Cardiac fibroblast (primary cell): ENCODE data around the gene KCNMA1.

Source experiments
- DNase-seq, 2 donors: peaks; one replicate each; pipeline versions ENCODE4 v3.0.0 to v3.0.0-alpha.2; 2010; ENCODE audit warnings: low read depth in 2 of 2
- H3K4me3 ChIP-seq, 2 donors: replicated peaks in 1 of 2; 1 replicate in 1 of 2; 2 replicates in 1 of 2; pipeline ENCODE4 v1.5.1; 2011; ENCODE audit warnings: low read depth in 2 of 2, low read length in 2 of 2, mild to moderate bottlenecking in 2 of 2, moderate library complexity in 1 of 2
- TF ChIP-seq, protein P1 (sequence below): IDR thresholded peaks from one replicate; pipeline ENCODE4 v1.5.1; 2011; ENCODE audit warnings: low read depth, mild to moderate bottlenecking, low read length, inconsistent platforms

The KCNMA1 gene

DNA sequence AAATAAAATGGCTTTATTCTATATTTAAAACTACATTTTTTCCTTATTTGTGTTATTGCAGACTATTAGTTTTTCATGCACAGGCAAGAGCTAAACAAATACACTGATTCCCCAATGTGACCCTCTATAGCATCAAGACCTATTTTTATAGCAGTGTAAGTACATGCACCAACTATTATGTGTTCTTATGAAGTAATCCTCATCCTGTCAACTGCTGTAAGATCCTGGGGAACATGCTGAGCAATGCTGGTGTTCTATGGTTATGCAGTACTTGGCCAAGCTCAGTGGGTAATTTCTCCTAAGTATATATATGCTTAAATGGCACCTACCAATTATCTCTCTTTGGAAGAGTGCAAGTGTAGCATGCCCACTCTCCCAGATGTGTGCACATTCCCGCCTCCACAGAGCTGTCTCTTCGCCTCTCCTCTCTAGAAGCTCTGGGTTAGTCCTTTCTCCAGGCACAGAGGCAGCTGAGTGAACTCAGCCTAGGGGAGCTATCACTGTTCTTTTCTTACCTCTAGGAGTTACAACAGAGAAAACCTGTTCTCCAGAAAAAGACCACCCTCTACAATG is 428.8 kb downstream of the KCNMA1 start:
- DNase-seq = no peak
- TF ChIP-seq, protein P1, sequence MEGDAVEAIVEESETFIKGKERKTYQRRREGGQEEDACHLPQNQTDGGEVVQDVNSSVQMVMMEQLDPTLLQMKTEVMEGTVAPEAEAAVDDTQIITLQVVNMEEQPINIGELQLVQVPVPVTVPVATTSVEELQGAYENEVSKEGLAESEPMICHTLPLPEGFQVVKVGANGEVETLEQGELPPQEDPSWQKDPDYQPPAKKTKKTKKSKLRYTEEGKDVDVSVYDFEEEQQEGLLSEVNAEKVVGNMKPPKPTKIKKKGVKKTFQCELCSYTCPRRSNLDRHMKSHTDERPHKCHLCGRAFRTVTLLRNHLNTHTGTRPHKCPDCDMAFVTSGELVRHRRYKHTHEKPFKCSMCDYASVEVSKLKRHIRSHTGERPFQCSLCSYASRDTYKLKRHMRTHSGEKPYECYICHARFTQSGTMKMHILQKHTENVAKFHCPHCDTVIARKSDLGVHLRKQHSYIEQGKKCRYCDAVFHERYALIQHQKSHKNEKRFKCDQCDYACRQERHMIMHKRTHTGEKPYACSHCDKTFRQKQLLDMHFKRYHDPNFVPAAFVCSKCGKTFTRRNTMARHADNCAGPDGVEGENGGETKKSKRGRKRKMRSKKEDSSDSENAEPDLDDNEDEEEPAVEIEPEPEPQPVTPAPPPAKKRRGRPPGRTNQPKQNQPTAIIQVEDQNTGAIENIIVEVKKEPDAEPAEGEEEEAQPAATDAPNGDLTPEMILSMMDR = no peak
- H3K4me3 ChIP-seq = no peak overlapping the region

DNA sequence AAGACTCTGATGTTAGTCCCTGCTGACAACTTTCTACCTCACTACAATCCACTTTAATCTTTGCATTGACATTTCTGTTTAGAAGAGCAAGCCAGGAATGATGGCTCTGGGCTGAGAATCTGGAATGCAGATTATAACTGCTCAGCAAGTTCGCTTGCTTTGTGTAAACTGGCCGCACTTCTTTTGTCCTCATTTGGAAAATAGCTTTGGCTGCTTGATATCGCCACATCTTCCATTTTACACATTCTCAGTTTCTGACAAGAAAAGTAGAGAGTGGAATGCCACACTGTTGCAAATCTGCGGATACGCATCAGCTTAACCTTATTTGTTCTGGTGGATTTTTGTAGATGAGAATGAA is 429.8 kb downstream of the KCNMA1 start:
- TF ChIP-seq, protein P1 = no peak
- no peak overlapping the region for H3K4me3 ChIP-seq
- DNase-seq = no peak

DNA sequence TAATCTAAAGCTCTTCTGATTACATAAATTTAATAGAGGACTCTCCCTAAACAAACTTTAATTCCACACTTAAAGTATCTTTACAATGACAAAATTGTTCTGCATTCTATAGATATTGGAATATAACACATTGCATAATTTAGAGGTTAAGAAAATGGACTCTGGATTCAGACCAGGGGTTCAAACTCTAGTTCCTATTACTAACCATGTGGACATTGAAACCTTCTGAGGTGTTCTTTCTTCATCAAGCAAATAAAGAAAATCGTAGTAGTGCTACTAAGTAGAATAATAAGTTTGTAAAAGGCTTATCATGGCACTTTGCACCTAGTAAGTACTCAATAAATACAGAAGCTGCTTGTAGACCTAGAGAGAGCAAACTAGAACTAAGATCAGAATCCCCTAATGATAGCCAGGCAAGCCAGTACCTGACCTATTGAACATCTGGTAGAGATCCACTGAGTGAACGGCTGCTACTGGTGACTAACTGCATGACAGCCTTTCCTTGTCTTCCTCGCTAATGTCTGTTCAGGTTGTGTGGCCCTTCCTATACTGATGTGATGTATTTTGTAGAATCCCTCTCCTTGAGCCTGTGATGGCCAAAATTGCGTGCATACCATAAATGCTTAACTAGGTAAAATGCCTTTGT is 430.3 kb downstream of the KCNMA1 start:
- TF ChIP-seq, protein P1 = no peak
- no peak overlapping the region for H3K4me3 ChIP-seq
- DNase-seq = no peak

DNA sequence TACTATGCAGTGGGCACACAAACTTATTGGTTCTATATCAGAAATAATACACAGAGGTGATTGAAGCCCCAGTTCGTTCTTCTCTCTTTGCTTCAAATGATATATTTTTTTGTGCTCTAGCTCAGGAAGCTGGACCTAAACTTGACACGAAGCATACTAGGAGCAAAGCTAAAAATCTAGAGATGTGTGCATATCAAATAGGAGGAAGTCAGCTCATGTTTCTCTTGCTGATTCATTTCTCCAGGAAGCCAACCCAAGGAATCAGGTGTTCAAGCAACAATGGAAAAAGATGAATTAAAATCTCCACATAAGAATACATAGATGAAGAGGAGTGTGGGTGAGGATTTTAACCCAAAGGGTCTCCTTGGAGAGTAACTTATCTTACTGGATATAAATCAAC is 432.5 kb downstream of the KCNMA1 start:
- DNase-seq = no peak
- TF ChIP-seq, protein P1 = no peak
- no peak overlapping the region for H3K4me3 ChIP-seq

DNA sequence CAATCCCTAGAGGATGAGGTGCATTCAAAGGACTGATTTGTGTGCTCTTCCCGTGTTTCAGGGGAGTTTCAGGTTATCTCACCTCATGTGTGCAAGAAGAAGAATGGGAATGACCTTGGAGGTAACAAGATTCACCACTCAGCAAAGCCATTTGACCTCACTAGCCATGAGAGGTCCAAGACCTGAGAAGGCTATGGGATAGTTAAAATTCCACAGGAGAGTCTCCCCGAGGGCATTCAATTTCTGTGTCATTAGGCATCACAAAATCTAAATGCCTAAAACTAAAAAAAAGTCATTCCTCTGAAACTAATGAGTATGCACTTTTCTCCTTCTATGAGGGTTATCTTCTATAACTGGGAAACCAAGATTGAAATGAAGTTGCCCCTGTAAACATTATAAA is 433.4 kb downstream of the KCNMA1 start:
- H3K4me3 ChIP-seq = no peak overlapping the region
- TF ChIP-seq, protein P1 = no peak
- DNase-seq = no peak

- TF ChIP-seq, protein P1 = no peak
- no peak for DNase-seq
- H3K4me3 ChIP-seq = no peak overlapping the region
Measured at GRCh38 chr10:77202857-77203256, 434.8 kb downstream of the KCNMA1 start.
